ENCODE measurements around the gene PLA2G4F.

The PLA2G4F gene

DNA sequence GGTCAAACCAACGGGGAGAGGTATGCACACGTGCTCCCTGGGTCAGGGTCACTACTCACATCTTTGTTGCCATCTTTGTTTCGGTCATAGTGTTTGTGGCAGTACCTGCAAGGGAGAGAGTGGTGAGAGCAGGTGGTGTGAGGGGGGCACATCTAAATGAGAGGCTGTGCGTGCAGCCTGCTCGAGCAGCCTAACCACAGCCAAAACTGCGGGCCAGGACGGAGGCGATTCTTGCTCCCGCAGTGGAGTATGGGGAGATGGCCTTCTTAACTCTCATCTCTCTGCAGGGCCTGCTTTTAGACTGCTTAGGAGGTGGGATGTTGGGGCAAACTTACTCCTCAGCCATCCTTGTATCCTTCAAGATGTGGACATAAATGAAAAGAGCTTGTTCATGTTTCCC, 6.9 kb upstream of the PLA2G4F start:
- no peak for FAIRE-seq

DNA sequence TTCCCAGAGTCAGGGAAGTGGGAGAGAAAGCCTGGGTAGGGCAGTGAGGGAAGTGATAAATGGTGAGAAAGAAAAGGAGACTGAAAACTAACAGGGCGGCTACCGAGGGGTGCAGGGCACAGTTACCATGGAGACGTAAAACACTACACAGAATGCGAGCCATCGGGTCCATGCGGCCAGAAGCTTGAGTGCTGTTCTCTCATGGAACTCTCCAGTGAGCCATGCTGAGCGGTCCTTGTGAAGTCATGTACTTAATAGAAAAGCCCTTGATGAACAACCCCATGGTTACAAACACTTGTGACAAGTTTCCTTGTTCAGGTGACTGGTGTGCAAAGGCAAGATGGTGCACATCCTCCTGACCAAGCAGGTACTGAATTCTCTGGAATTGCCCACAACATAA, 3.7 kb upstream of the PLA2G4F start:
- no peak for FAIRE-seq

DNA sequence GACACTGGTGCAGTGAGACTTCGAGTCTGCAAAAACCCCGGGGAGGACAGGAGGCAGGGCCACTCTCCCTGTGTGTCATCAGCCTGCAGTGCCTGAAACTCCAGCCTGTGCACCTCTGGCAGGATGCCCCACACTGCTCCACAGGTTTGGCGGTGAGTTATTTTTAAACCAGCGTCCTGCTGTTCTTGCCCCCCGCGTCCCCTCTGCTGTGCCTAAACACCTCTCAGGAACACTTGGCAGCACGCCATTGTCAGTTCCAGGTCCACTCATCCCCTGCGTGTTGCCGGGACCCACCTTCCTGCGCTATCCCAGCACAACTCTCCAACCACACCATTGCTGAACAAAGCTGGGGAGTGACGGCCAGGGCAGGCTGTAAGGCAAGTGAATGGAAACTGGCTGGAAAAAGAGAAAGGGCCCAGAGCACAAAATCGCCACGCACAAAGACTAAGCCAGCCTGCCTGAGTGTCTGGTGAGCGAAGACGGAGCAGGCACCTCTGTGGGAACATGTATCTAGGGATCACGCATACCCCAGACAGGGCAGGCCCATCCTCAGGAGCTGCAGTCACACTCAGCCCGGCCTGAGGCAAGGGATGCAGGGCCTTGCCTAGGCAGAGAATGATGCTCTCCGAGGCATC, 3.1 kb upstream of the PLA2G4F start:
- FAIRE-seq: no peak

DNA sequence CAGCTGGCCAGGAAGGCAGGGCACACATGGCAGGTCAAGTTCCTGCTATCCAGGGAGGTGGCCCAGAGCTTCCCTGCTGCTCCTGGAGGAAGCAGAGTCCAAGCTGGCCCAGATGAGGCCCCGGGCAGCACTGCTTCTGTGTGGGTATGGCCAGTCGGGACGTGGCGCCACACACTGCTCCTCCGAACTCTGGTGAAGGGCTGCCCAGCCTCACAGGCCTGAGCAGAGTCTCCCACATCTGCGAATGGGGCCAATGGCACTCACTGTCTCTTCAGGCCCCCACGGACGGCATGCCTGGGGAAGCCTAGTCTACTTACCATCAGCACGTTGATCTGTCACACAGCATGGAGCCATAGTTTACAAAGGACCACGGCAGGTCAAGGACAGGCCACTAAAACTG, 2.5 kb upstream of the PLA2G4F start:
- no peak for FAIRE-seq

DNA sequence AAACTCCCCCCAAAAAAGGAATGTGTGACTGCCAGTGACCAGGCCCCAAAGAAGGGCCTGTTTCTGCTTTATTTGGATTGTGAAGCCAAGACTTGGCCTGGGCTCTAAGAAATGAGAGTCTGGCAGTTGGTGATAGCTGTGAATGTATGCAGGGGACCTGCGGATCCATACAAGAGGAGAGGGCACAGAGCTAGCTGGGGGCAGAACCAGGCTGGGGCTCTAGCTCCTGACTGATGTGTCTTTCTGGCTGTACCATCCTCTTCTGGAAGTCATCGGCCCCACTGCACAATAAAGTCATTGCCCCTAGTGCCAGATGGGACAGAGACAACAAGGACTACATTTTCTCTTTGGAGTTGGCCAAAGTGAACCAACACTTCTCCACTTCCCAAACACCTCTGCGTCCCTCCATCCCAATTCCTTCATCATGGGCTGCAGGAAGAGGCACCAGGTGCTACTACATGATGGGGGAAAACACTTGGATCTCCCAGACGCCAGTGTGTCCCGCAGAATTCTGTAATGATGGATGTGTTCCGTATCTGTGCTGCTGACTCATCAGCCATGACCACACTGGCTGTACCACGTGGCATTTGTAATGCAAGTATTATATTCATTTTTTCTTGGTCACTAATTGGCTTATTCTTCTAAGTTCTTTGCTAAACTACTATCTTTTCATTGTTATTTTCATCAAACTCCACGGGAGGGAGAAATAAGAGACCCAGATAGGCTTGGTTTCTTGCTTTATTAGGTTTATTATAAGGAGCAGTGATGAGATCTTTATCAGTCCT, 1.7 kb upstream of the PLA2G4F start:
- FAIRE-seq: no peak

DNA sequence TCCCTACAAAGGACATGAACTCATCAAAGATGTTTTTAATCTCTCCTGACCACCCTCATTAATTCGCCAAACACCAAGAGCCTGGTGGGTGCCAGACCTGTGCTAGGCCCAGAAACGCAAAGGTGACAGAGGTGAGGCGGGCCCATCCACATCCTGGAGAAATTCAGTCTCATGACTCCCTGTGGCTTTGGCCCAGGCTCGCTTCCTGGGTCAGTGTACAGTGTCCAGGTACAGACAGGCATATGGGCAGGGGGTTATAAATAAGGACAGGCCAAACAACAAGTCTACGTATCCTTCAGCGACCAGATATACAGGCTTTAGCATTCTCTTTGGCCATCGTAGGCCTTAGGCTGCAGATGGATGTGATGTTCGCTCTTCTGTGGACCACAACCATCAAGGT, 945 bp upstream of the PLA2G4F start:
- FAIRE-seq: no peak

DNA sequence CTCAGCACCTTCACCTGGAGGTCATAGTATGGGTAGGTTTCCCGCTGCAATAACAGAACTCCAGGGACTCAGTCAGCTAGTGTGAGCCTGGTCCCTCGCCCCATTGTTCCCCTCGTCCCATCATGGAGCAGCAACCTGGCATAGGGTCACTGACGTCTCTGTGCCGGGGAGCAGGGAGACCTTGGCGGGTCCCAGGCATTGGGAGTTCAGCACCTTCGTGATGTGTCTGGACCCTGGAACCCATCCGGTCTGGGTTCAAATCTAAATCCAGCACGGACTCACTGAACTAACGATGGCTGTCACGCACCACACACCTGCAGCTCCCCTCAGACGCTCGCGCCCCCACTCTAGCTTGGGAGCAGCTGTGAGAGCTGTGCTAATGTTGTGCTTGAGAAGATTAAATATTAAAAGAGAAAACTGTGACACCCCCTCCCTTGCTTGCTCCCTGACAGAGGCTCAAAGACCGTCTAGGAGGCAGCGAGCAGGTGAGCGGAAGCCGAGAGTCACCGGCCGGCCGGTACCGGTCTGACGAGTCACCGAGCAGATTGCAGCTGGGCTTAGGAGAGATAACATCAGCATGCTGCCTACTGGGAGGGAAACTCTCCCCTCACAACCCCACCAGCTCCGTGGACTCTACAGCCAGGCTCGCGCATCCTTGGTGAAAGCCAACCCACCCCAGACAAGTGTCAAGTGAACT, 742 bp downstream of the PLA2G4F start:
- no peak for FAIRE-seq

DNA sequence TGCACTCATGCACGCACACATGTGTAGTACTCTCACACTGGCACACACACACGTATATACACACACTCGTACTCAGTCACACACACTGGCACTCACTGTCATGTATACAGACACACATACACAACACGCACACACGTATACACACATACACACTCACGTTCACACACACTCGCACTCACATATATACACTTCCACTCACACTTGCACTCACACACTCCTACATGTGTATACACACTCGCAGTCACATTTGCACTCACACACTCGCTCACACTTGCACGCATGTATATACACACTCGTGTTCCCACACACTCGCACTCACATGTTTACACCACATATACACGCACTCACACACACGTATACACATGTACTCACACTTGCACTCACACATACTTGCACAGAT, 1.5 kb downstream of the PLA2G4F start:
- FAIRE-seq: no peak

DNA sequence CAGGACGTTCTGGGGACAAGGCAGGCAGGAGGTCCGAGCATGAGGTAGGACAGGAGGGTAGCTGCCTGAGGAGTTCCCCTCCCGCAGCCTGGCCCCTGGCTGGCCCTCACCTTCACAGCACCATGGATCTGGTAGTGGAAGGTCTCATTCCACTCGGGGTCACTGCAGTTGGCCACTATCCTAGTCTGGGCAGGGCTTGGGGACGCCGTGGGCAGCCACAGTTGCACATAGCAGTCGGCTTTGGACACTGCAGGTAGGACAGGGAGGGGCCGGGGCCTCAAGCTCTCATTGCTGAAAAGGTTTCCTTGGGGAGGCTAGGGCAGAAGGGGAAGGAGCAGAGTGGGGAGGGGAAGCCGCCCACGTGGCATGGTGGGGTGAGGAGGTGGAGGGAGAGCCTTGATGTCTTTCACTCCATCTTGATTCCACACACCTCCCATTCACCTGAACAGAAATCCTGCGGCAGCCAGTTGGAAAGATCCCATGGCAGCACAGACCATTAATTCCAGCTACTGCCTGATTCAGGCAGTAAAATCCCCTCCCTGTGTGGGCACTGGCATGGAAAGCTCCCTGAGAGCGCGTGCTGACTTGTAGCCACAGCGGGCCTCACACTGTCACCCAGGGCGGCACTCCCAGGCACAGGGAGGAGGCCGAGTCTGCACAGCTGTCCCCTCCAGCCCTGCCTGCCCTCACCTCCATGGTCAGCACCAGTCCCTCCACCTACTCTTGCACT, 2.1 kb downstream of the PLA2G4F start:
- FAIRE-seq: no peak

DNA sequence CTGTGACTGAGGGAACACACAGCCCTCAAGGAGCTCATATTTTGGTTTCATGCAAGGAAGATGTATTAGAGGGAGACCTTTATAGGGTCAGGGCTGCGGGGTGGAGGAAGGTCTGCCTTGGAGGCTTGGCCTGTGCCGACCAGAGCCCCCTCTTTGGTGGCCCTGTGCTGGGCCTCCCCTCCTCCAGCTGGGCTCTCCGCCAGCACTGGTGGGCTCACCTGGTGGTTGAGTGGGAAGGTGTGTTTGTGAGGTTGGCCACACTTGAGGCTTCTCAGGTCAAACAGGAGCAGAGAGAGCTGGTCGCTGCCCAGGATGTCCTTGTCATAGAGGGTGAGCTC, 2.6 kb downstream of the PLA2G4F start:
- no peak for FAIRE-seq

DNA sequence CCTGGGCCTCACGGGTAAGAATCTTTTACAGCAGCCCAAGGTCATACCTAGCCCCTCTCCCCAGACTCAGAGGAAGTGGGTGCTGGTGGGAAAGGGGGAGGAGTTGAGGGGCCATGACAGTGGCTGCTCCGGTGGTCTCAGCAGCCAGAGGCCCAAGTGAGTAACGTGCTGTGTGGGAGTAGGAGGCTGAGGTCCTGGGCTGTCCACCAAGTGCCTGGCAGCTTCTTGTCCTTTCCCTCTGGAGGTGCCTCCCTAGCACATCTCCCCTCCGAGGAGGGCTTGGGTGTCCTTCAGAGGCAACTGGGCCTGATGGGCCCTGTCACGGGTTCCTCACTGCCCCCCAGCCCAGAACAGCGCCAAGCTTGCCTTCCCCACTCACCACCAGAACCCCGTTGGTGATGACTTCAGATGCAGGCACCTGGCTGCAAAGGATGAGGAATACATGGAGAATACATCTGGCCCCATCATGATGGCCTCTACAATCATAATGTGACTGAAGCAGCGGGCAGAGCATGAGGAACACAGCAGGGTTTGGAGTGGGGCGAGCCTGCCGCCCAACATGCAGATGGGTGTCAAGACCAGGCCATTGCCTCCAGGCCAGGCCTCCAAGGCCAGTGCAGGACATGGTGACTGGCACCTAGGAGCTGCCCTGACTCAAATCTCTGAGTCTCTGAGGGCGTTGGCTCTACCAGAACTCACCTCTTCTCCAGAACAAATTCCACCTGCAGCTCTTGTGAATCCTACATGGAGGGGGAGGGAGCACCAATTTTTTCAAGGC, 3.3 kb downstream of the PLA2G4F start:
- FAIRE-seq: no peak

DNA sequence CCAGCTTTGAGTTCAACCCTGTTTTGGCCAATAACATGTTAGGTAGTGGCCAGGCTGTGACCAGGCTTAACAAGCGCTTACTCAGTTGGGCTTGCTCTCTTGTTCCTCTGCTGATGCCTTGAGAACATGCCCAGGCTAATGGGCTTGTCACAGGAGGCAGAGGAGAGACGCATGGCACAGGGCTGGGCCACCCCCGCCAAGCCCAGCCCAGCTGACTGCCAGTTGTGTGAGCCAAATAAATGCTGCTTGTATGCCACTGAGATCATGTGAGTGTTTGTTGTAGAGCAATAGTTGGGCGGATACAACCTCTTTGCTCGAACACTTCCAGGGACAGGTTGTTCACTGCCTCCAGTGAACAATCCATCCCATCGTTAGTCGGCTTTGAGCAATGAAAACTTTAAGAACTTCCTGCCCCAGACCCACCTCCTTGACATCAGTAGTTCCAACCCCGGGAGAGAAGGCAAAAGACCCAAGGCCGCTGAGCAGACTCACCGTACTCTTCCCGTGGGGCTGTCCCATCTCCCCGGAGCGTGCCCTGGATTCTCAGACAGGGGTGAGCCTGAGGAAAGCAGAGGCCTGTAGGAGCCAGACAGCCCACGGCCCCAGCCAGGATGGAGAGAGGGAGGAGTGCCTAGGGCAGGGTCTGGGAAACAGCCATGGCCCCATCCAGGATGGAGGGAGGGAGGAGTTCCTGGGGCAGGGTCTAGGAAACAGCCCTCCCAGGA, 4.1 kb downstream of the PLA2G4F start:
- no peak for FAIRE-seq

DNA sequence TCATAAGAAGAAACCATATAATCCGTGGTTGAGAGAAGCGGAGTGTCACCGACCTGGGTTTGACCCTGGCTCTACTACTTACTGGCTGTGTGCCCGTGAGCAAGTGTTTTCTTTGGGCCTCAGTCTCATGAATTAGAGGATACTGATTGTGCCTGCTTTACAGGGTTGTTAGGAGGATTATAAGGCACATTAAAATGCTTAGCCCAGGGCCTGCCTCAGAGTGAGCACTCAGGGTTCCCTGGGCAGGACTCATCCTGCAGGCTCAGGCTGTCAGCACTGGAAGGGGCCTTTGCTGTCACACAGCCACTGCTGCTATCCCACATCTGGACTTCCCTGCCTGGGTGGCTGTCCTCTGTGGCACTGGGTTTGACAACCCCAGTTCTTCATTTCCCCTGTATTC, 4.7 kb downstream of the PLA2G4F start:
- no peak for FAIRE-seq

DNA sequence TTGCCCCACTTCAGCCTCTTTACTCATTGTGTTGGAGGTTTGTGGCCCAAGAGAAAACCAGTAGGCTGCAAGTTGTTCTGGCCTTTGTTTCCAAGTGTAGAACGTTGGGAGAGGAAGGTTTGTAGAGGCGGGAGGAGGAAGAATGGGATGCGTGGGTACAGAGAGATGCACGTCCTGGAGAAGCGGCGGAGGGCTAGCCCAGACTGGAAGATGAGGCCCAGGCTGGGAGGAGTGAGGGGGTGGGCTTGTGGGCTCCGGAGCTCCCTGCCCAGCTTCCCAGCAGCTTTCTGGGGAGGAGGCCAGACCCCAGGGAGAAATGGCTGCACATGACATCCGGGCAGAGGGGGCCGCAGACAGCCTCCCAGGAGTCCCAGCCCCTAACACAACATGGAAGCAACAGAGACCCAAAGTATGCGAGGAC, 5.3 kb downstream of the PLA2G4F start:
- FAIRE-seq: no peak

DNA sequence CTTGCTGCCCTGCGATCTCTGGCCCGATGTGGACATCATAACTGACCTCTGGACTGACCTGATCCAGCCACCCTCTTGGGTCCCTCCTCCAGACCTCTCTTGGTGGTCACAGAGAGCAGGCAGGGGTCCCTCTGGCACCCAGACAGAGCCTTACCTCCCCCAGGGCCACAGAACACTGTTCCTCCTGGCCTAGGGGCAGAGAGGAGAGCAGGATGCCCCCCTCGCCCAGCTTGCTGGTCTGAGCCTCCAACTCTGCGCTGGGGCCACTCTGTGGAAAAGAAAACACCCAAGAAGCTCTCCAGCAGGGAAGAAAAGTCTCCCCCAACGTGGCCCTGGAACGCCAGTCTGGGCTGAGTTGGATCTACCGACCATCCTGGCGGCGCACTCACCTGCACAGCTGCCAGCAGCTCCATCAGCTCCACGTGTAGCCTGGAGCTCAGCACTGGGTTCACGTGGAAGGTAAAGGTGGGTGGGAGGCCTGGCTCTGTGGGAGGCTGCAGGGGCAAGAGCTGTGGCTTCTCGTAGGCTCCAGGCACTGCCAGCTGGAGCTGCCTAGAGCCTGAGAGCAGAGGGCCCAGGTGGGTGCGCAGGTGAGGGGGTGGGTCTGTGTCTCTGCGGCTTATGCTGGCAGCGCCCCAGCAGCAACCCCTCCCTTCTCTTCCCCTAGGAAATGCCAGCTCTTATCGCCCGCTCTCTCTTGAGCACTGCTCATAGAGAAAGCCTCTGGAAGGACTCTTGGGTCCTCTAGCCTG, 6.0 kb downstream of the PLA2G4F start:
- no peak for FAIRE-seq

DNA sequence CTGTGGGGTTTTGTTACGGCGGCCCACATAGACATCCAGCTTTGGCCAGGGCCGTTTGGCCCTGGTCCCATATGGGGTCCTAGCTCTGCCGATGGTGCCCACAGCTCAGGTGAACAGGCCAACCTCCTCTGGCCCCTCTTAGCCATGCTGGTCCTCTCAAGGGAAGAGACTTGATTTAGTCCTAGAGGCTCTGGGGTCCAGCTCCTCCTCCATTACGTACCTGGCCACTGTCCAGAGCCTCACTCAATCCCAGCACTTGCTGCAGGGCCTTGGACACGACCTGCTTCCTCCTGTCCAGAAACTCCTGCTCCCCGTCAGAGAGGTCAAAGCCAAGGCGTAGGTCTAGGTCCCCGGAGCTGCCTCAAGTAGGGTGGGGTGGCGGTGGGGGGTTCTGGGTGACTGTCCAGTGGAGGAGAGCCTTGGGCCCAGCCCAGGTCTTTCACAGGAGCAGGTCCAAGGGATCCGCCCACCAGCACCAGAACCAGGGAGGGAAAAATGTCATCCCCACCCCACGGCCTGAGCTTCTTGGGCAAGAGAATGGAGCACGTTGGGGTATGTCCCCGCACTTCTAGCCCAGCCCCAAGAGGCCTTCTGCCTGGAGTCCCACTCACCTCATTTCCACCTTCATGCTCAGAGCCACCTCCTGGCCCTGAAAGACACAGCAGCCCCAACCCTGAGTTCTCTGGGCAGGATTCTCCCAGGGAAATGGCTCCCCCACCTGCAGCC, 6.8 kb downstream of the PLA2G4F start:
- FAIRE-seq: no peak

DNA sequence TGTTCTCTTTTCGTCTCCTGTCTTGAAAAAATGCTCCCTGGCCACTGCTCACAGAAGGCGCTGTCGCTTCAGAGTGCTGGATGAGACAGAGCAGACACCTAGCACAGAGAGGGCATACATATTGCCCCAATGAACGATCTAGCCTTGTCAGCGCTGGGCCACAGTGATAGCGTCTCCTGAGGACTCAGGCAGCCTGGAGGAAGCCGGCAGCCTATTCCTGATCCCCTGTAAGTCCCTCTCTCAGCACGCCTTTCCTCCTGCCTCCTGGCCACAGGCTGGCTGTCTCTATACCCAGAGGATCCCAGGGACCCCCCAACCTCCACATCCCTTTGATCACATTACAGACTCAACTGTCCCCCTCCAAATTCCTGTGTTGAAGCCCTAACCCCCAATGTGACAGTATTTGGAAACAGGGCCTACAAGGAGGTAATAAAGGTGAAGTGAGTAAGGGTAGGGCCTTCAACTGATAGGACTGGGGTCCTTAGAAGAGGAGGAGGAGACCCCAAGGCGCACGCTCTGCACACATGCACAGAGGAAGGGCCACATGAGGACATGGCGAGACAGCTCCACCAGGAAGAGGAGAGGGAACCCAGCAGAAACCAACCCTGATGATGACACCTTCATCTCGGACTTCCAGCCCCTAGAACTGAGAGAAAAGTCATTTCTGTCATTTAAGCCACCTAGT, 7.5 kb downstream of the PLA2G4F start:
- no peak for FAIRE-seq

DNA sequence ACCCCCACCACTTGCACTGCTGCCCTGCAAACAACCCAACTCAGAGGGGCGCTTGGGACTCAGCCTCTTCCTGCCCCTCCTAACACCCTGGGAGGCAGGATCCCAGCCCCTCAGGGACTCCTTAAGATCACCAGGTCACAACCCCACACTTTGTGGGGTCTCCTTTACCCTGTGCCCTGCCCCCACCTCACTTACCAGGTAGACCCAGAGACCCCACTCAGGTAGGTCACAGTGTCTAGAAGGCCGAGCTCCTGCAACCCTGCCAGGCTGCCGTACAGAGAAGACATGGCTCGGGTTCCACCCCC, 9.1 kb downstream of the PLA2G4F start:
- FAIRE-seq: no peak

DNA sequence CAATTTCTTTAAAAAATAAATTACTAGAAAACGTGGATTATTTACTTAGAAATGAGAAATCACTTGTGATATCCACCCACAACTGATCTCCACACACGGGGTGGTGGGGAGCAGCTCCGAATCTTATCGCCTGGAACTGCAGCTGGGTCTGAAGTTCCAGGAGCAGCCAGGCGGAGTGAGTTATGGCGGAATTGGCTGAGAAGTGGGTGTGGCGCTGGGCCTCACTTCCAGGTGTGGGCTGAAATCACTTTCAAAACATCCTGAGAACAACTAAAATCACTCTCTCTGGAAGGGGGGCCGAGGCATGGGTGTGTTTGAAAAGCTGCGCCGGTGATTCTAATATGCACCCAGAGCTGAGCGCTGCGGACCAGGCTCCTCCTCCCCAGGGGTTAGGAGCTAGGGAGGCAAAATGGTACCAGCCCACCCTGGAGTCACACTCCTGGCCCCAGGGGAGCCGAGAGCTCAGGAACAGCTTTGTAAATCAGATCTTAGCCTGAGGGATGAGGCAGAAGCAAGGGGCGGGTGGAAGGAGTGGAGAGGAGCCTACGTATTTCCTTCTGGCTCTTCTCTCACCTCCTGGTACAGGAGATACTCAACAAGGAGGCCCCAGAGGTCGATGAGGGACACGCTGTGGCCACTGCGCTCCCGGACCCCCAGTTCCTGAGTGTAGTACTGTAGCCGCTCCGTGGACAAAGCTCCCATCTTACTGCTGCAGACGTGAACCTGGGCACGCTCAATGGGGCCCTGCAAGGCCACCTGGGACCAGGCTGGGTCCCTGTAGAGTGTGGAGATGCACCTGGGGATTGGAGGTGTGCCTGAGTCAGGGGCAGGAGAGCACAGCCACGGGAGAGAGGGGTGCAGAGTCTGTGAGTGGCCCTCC, 9.6 kb downstream of the PLA2G4F start:
- no peak for FAIRE-seq
